IMR-90 (cell line): ENCODE data around the gene ARL5C. TPM values are rescaled to one million over a fixed set of nuclear protein-coding genes. Genes with fewer than 3 reads are reported as not detected.
A peak's percentile ranks its signal among the peaks of the same experiment; 100 is the strongest.

Source experiments
- ATAC-seq: fragments of 200-7000 bp; cut with Tn5 transposase; 2 replicates; pipeline ENCODE4 v1.9.1; 2020; ENCODE audit warnings: low read depth, mild to moderate bottlenecking, moderate library complexity
- BruUV-seq: library from RNA; stranded (reverse); fragments of 400-500 nt; replicated peaks from 2 replicates; lab custom pipeline; 2021; lab: Mats Ljungman, UMichigan
- CTCF ChIA-PET: fragments of 300-600 bp; formaldehyde crosslinking; extraction: SDS; loops from one replicate; lab custom pipeline; 2021; ENCODE audit warnings: antibody characterized with exemption; lab: Yijun Ruan, JAX
- POLR2A ChIA-PET: fragments of 300-600 bp; sonication (Branson Sonifier 250); formaldehyde crosslinking; loops from one replicate; lab custom pipeline; 2022; ENCODE audit warnings: antibody characterized with exemption; ENCODE audit not compliant: unreplicated experiment; lab: Charles Lee
- DNase-seq: peaks from one replicate; pipeline ENCODE4 v3.0.0; 2013
- H2AFZ ChIP-seq: replicated peaks from 2 replicates; pipeline ENCODE3; 2013; ENCODE audit warnings: low read length, mild to moderate bottlenecking; ENCODE audit not compliant: poor library complexity
- H2AK5ac ChIP-seq: 2 replicates; pipeline ENCODE4 v1.6.1; 2013; ENCODE audit warnings: low read depth, low read length, inconsistent platforms
- H2AK9ac ChIP-seq: replicated peaks from 2 replicates; pipeline ENCODE3; 2013; ENCODE audit warnings: mild to moderate bottlenecking, low read depth, low read length, moderate library complexity; ENCODE audit not compliant: poor library complexity
- H2BK120ac ChIP-seq: 2 replicates; pipeline ENCODE4 v1.6.1; 2013; ENCODE audit warnings: low read depth, low read length, inconsistent platforms
- H2BK15ac ChIP-seq: 3 replicates; pipeline ENCODE4 v1.6.1; 2013; ENCODE audit warnings: low read depth, low read length, inconsistent platforms
- H2BK20ac ChIP-seq: 2 replicates; pipeline ENCODE4 v1.6.1; 2013; ENCODE audit warnings: low read depth, mild to moderate bottlenecking, inconsistent platforms, low read length, moderate library complexity
- H2BK5ac ChIP-seq: 2 replicates; pipeline ENCODE4 v1.6.1; 2013; ENCODE audit warnings: mild to moderate bottlenecking, low read depth, low read length, inconsistent platforms; ENCODE audit not compliant: poor library complexity, severe bottlenecking
- H3K14ac ChIP-seq: replicated peaks from 2 replicates; pipeline ENCODE4 v1.6.1; 2013; ENCODE audit warnings: low read depth, low read length, inconsistent platforms
- H3K18ac ChIP-seq: 2 replicates; pipeline ENCODE4 v1.6.1; 2013; ENCODE audit warnings: low read depth, low read length, control low read depth
- H3K23ac ChIP-seq: 2 replicates; pipeline ENCODE4 v1.6.1; 2013; ENCODE audit warnings: low read depth, low read length, inconsistent platforms
- H3K27ac ChIP-seq: 2 replicates; pipeline ENCODE4 v1.5.1; 2013; ENCODE audit warnings: mild to moderate bottlenecking, control low read depth, low read length; ENCODE audit not compliant: insufficient read depth
- H3K27me3 ChIP-seq: 2 replicates; pipeline ENCODE4 v1.6.1; 2013; ENCODE audit warnings: low read length; ENCODE audit not compliant: control insufficient read depth, insufficient read depth
- H3K36me3 ChIP-seq: 2 replicates; pipeline ENCODE4 v1.6.1; 2013; ENCODE audit warnings: low read length, mixed read lengths; ENCODE audit not compliant: control insufficient read depth, insufficient read depth
- H3K4ac ChIP-seq: 2 replicates; pipeline ENCODE4 v1.6.1; 2013; ENCODE audit warnings: low read depth, low read length, inconsistent platforms
- H3K4me1 ChIP-seq: 2 replicates; pipeline ENCODE4 v1.6.1; 2013; ENCODE audit warnings: low read length, mixed read lengths; ENCODE audit not compliant: control insufficient read depth, insufficient read depth
- H3K4me2 ChIP-seq: 2 replicates; pipeline ENCODE4 v1.6.1; 2013; ENCODE audit warnings: low read depth, mild to moderate bottlenecking, control low read depth, low read length, moderate library complexity
- H3K4me3 ChIP-seq: 2 replicates; pipeline ENCODE4 v1.5.1; 2013; ENCODE audit warnings: low read depth, mild to moderate bottlenecking, control low read depth, low read length, moderate library complexity; ENCODE audit not compliant: insufficient read depth
- H3K56ac ChIP-seq: 2 replicates; pipeline ENCODE4 v1.6.1; 2013; ENCODE audit warnings: low read length, inconsistent platforms; ENCODE audit not compliant: insufficient read depth; ENCODE audit errors: extremely low read depth
- H3K79me1 ChIP-seq, 2 experiments: 2 replicates each; pipeline ENCODE4 v1.6.1; 2013; ENCODE audit warnings: low read length in 2 of 2, inconsistent platforms in 1 of 2, low read depth in 1 of 2
- H3K9ac ChIP-seq: 2 replicates; pipeline ENCODE4 v1.6.1; 2013; ENCODE audit warnings: low read depth, low read length, control low read depth
- H3K9me1 ChIP-seq: 2 replicates; pipeline ENCODE4 v1.6.1; 2013; ENCODE audit warnings: low read length, inconsistent platforms; ENCODE audit not compliant: insufficient read depth
- H3K9me3 ChIP-seq: 2 replicates; pipeline ENCODE4 v1.6.1; 2013; ENCODE audit warnings: low read length; ENCODE audit not compliant: control insufficient read depth, insufficient read depth
- H4K20me1 ChIP-seq: 2 replicates; pipeline ENCODE4 v1.6.1; 2013; ENCODE audit warnings: low read length, inconsistent platforms; ENCODE audit not compliant: insufficient read depth
- H4K5ac ChIP-seq: 2 replicates; pipeline ENCODE4 v1.6.1; 2013; ENCODE audit warnings: mild to moderate bottlenecking, low read depth, low read length, control low read depth
- H4K8ac ChIP-seq, 2 experiments: 2 replicates each; pipeline ENCODE4 v1.6.1; 2013; ENCODE audit warnings: low read depth in 2 of 2, low read length in 2 of 2, control low read depth in 1 of 2, inconsistent platforms in 1 of 2
- H4K91ac ChIP-seq: 2 replicates; pipeline ENCODE4 v1.6.1; 2013; ENCODE audit warnings: low read depth, low read length, inconsistent platforms; ENCODE audit not compliant: insufficient read depth
- BHLHE40 ChIP-seq: fragments of 150-350 bp; IDR thresholded peaks from 2 replicates; pipeline ENCODE4 v1.6.1; 2016; ENCODE audit warnings: mild to moderate bottlenecking, low read depth, low read length
- CEBPB ChIP-seq: IDR thresholded peaks from 2 replicates; pipeline ENCODE4 v1.6.1; 2012; ENCODE audit warnings: low read depth, low read length, improper control_type of control experiment
- CHD1 ChIP-seq: IDR thresholded peaks from 2 replicates; pipeline ENCODE4 v1.6.1; 2012; ENCODE audit warnings: low read depth, low read length, improper control_type of control experiment
- FOS ChIP-seq: fragments of 150-350 bp; IDR thresholded peaks from 2 replicates; pipeline ENCODE4 v1.6.1; 2016; ENCODE audit warnings: low read depth, low read length
- MAZ ChIP-seq: IDR thresholded peaks from 2 replicates; pipeline ENCODE4 v1.6.1; 2012; ENCODE audit warnings: low read depth, mild to moderate bottlenecking, low read length, improper control_type of control experiment, moderate library complexity, borderline replicate concordance
- POLR2A ChIP-seq: IDR thresholded peaks from 2 replicates; pipeline ENCODE4 v1.6.1; 2012; ENCODE audit warnings: mild to moderate bottlenecking, low read depth, low read length
- RCOR1 ChIP-seq: IDR thresholded peaks from 2 replicates; pipeline ENCODE4 v1.6.1; 2012; ENCODE audit warnings: mild to moderate bottlenecking, low read length, improper control_type of control experiment; ENCODE audit not compliant: insufficient replicate concordance
- USF2 ChIP-seq: fragments of 150-350 bp; IDR thresholded peaks from 2 replicates; pipeline ENCODE4 v1.6.1; 2017; ENCODE audit warnings: mild to moderate bottlenecking, antibody characterized with exemption, low read length, low read depth
- WGBS, 2 experiments: methylation state at CpG; one replicate each; pipeline versions ENCODE4 v1.1.5 to v1.1.7; 2013; ENCODE audit warnings: missing lambda C conversion rate in 2 of 2; ENCODE audit not compliant: insufficient read length in 1 of 2; ENCODE audit errors: extremely low coverage in 2 of 2; 5-methylcytosine and 5-hydroxymethylcytosine counted together
- dilution Hi-C: fragments of 300-500 bp; cut with HindIII; formaldehyde crosslinking; loops from one replicate; pipeline ENCODE4 v1.14.3; 2018; ENCODE audit warnings: low sequenced_read_pairs; ENCODE audit not compliant: unreplicated experiment
- in situ Hi-C: fragments of 300-500 bp; cut with MboI; formaldehyde crosslinking; loops from 3 replicates; pipeline ENCODE4 v1.14.3; 2019; ENCODE audit warnings: low sequenced_read_pairs, inconsistent platforms, mixed read lengths
- intact Hi-C: fragments of 100-400 bp; cut with micrococcal nuclease; formaldehyde crosslinking; loops from 2 replicates; pipeline ENCODE4 v1.10.0; 2022
- polyA plus RNA-seq, 3 experiments: library from polyadenylated mRNA; depleted of rRNA; stranded (reverse); fragments of >200 nt; gene quantifications; 2 replicates each; pipeline ENCODE4 v1.2.3, GENCODE V29; 2012; ENCODE audit warnings: low replicate concordance in 1 of 3
- total RNA-seq: library from RNA; depleted of rRNA; stranded (reverse); fragments of >200 nt; gene quantifications from 2 replicates; pipeline ENCODE4 v1.2.3, GENCODE V29; 2012

Gene ARL5C
- total and polyA plus RNA-seq, 2 of the 4 experiments (the other 2 are of a cell fraction) = not detected

DNA sequence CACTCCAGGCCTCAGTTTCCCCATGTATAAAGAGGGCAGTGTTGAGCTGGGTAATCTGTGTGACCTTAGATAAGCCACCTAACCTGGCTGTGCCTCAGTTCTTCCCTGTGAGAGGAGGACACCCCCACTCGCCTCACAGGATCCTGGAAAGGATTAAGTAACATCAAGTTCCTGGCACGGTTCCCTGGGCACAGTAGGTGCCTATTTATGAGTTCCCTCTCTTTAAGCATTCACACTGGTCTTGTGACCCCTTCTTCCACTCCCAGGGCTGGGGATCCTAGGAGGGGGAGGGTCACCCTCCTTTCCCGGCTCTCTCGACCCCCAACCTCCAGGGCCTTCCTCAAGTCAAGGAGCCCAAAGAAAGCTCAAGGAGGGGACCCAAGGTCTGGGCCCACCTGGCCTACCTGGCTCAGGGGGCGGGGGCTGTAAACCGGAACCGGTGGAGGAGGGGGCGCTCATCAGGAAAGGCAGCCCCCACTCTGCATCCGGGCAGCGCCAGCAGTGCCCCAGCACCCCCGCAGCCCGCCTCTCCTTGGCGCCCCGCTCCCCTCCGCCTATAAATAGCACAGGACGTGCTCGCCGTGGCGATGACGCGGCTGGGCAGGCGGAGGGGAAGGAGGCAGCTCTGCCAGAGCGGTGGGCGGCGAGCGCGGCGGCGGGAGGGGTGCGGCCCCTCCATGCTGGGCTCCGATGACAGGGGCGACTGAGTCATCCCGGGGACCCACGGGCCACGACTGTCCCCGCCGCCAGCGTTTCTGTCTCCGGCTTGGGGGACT lies 43.5 kb upstream of the ARL5C start:
- peak; percentile 69 for DNase-seq
- Histone ChIP-seq H3K14ac (peak overlapping the region; percentile 91), H3K9me3 (no peaks in the 10 kb centered on the region), H3K18ac (peak overlapping the region; percentile 19), H2AK5ac (peak overlapping the region; percentile 88), H3K56ac (peak overlapping the region; percentile 5; the same call in 1 of the 2 replicates), H3K9ac (peak overlapping the region; percentile 30; the same call in 1 of the 2 replicates), H3K4me3 (peak overlapping the region; percentile 31), H3K36me3 (peaks cover 7% of the 10 kb centered on the region), H3K9me1 (peaks cover 12% of the 10 kb centered on the region), H4K20me1 (no peaks in the 10 kb centered on the region; the same call in none of the 2 replicates), H3K4ac (peak overlapping the region; percentile 86), H2AK9ac (peak overlapping the region; percentile 97), H3K27me3 (peaks cover 2% of the 10 kb centered on the region; the same call in 1 of the 2 replicates), H2BK120ac (peak overlapping the region; percentile 86), H4K91ac (peak overlapping the region; percentile 7; the same call in 1 of the 2 replicates), H2AFZ (peak overlapping the region; percentile 97), H2BK20ac (peak overlapping the region; percentile 78; the same call in 1 of the 2 replicates), H2BK15ac (peak overlapping the region; percentile 88; the same call in 1 of the 3 replicates), H2BK5ac (no peak overlapping the region), H4K8ac (peak overlapping the region; percentile 68 to 73; a peak in 2 of 4 replicates), H3K79me1 (no peaks in the 10 kb centered on the region), H3K4me1 (peaks cover 16% of the 10 kb centered on the region), H3K23ac (peak overlapping the region; percentile 10; the same call in 1 of the 2 replicates), H3K27ac (no peak overlapping the region; the same call in 1 of the 2 replicates), H3K4me2 (peak overlapping the region; percentile 63), H4K5ac (peak overlapping the region; percentile 51; the same call in 1 of the 2 replicates)
- BruUV-seq = no TSS peak
- dilution Hi-C loops (no loop called here), intact Hi-C loops (no loop called here), in situ Hi-C loops (no loop called here)
- CTCF ChIA-PET = interaction anchor here (0.6 to 0.9 kb wide), 2 partner anchors 23 to 42 kb away, joined by 3 to 4 read pairs; no protein-coding TSS in a partner anchor
- peak; percentile 74 for ATAC-seq
- TF ChIP-seq MAZ (peak; percentile 82; the same call in 1 of the 2 replicates), USF2 (peak; percentile 23; the same call in 1 of the 2 replicates), CHD1 (no peak), POLR2A (0 out of 2 replicates have a peak, but pooled peaks have one; percentile 22), RCOR1 (no peak), CEBPB (peak; percentile 9; the same call in 1 of the 2 replicates), BHLHE40 (0 out of 2 replicates have a peak, but pooled peaks have one; percentile 29), FOS (peak; percentile 27; the same call in 1 of the 2 replicates)
- POLR2A ChIA-PET = no interaction called here
- WGBS, 2 experiments = 0% methylated on average over 13 of the region's 39 CpGs; no CpG with 5 or more reads in 1 of the 2 experiments
